ENCODE measurements around the gene KIAA0232.
A peak's percentile ranks its signal among the peaks of the same experiment; 100 is the strongest.

The KIAA0232 gene

DNA sequence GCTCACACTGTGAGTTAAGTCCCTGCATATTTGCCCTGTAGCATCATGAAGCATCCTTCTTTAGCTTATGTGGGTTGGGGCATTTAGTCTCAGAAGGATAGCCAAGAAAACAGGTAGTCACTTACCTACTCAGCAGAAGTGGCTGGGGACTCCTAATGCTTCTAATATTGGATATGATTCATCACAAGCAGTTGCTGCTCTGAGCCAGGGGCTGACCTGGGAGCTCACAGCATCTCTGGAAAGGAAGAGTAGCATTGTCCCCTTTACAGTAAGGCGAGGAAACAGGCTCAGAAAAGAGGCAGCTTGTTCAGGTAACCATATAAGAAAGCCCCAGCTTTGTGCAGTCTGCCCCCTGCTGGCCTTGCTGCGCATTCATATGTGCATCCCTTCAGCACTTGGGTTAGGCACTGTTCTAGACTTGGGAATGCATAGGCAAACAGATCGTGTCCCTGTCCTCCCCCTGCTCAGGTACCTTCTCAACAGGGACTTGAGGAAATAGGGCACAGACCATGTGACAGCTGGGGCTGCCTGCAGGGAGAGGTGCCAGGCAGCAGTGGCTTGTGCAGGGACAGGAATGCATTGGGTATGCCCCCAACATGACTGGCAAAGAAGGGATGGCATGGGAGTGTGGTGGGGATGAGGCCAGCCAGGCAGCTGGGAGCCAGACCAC is 91.4 kb downstream of the KIAA0232 start:
- H3K9me3 Mint-ChIP-seq: no peaks in the 10 kb centered on the region
- H3K27ac Mint-ChIP-seq: no peak overlapping the region
- H3K4me3 Mint-ChIP-seq: no peak overlapping the region

DNA sequence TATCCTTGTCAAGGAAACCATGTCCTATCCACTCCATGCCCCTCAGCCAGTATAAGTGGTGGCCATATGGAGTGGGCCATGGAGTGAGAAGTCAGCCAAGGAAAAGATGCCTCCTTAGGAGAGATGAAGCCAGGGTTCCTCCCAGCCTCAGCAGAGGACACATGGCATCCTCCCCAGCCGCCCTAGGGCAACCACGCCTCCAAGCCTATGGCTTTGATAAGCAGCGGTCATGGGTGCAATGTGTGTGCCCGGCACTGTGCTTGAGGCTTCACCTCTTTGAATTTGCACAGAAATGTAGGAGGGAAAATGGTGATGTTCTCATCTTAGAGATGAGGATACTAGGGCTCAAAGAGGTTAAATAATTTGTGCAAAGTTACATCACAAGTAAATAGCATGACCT is 92.5 kb downstream of the KIAA0232 start:
- Mint-ChIP-seq H3K4me3 (no peak overlapping the region), H3K9me3 (no peaks in the 10 kb centered on the region), H3K27ac (peak overlapping the region; percentile 17), H3K36me3 (ENCODE audit: low read depth) (peaks cover 81% of the 10 kb centered on the region), H3K27me3 (no peaks in the 10 kb centered on the region), H3K4me1 (ENCODE audit: low read depth) (peaks cover 50% of the 10 kb centered on the region)
- intact Hi-C loops (cut with micrococcal nuclease): loop anchor here (1.0 to 5.0 kb wide), 2 partner anchors 93 to 155 kb away; partner anchors contain the start of gene KIAA0232

More for the DNA sequence above, 91.4 kb downstream of the KIAA0232 start:
- intact Hi-C loops (cut with micrococcal nuclease): loop anchor here (5.0 kb wide), 1 partner anchor 92 kb away; the partner anchor contains the start of gene KIAA0232
- Mint-ChIP-seq H3K27me3 (no peaks in the 10 kb centered on the region), H3K36me3 (ENCODE audit: low read depth) (peaks cover 73% of the 10 kb centered on the region), H3K4me1 (ENCODE audit: low read depth) (peaks cover 59% of the 10 kb centered on the region)

DNA sequence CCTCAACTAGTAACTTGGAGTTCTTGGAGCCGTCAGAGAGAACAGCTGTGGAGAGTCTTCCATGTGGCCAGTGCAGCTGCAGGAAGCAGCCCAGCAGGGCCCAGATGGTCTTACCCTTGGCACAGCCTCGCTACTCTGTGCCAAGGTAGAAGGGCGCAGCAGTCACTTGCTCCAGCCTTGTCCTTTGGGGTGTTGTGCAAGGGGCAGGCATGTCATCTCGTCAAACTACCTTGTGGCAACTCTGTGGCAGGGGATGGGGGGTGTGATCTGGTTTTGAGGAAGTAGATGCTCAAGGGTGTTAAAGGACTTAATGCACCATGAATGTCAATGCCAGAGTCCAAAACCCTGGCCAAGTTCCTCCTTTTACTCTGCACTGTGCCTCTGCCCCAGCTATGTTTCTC is 92.9 kb downstream of the KIAA0232 start:
- no peak overlapping the region for H3K4me3 Mint-ChIP-seq
- intact Hi-C loops (cut with micrococcal nuclease): loop anchor here (1.0 kb wide), 1 partner anchor 155 kb away; no protein-coding TSS in a partner anchor

DNA sequence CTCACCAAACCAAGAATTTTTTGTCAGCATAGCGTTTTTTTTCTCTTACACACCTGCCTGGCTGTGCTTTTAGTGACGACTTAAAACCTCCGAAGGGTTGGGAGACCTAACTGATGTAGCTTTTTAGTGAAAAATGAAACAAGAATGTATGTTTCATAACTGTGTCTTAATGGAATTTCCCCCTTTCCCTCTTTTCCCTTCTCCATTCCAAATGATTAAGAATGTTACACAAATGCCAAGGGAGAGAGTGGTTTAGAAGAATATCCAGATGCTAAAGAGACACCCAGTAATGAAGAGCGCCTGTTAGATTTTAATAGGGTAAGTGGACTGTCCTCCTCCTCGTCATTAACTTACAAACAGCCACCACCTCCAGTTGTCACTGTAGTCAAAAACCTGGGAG is 93.9 kb downstream of the KIAA0232 start:
- intact Hi-C loops (cut with micrococcal nuclease): no loop called here
- H3K4me1 Mint-ChIP-seq (ENCODE audit: low read depth): peaks cover 38% of the 10 kb centered on the region
- H3K4me3 Mint-ChIP-seq: no peak overlapping the region
- H3K9me3 Mint-ChIP-seq: no peaks in the 10 kb centered on the region
- peaks cover 90% of the 10 kb centered on the region for H3K36me3 Mint-ChIP-seq (ENCODE audit: low read depth)
- H3K27ac Mint-ChIP-seq: peak overlapping the region; percentile 49
- H3K27me3 Mint-ChIP-seq: no peaks in the 10 kb centered on the region

More for the DNA sequence above, 92.9 kb downstream of the KIAA0232 start:
- no peaks in the 10 kb centered on the region for H3K9me3 Mint-ChIP-seq
- H3K4me1 Mint-ChIP-seq (ENCODE audit: low read depth): peaks cover 45% of the 10 kb centered on the region
- peak overlapping the region; percentile 17 for H3K27ac Mint-ChIP-seq
- H3K27me3 Mint-ChIP-seq: no peaks in the 10 kb centered on the region
- H3K36me3 Mint-ChIP-seq (ENCODE audit: low read depth): peaks cover 86% of the 10 kb centered on the region

DNA sequence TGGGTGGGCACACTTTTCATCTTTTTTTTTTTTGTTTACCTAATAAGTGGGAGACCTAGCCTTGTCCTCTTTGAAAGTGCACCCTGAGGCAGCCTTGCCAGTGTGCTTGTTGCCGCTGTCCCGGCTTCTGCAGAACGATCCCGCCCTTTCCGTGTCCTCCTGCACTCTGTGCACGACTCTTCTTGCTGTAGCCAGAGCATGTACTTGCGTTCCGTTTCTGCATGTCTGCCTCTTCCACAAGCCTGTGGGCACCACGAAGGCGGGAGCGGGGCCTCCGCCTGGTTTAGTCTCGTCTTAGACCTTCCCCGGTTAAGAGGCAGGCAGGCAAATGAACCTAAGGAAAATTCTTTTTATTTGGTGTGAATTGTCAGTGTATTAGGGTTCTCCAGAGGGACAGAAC is 94.5 kb downstream of the KIAA0232 start:
- H3K4me1 Mint-ChIP-seq (ENCODE audit: low read depth): peaks cover 38% of the 10 kb centered on the region
- intact Hi-C loops (cut with micrococcal nuclease): no loop called here
- no peak overlapping the region for H3K4me3 Mint-ChIP-seq
- H3K27me3 Mint-ChIP-seq: no peaks in the 10 kb centered on the region
- peaks cover 90% of the 10 kb centered on the region for H3K36me3 Mint-ChIP-seq (ENCODE audit: low read depth)
- H3K27ac Mint-ChIP-seq: peak overlapping the region; percentile 49
- H3K9me3 Mint-ChIP-seq: no peaks in the 10 kb centered on the region

DNA sequence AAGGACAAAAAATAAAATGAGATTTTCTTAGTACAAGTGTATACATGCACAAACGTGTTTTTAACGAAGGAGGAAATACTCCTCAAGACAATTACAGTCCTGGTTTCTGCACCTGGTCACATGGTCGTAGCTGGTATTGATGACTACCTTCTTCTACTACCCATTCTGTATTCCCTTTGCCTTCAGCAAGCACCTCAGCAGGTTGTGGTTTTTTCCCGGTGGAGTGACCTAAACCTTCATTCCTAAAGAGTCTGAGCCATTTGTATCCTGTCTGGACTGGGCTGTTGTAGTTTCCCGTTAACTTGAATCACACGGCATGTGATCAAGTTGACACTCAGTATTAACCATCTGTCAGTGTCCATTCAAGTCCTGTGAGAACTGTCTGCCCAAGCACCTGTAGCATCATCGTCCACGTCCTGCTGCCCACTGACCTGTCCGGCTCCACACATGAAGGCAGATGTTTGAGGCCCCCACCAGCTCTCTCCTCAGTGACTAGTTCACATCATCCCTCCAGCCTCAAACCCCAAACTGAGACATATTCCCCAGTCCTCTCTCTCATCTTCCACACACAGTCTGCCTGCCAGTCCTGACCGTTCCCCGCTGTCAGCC is 96.0 kb downstream of the KIAA0232 start:
- Mint-ChIP-seq H3K9me3 (no peaks in the 10 kb centered on the region), H3K36me3 (ENCODE audit: low read depth) (peaks cover 90% of the 10 kb centered on the region), H3K27me3 (no peaks in the 10 kb centered on the region), H3K4me3 (no peak overlapping the region), H3K4me1 (ENCODE audit: low read depth) (peaks cover 33% of the 10 kb centered on the region), H3K27ac (no peak overlapping the region)
- intact Hi-C loops (cut with micrococcal nuclease): no loop called here

DNA sequence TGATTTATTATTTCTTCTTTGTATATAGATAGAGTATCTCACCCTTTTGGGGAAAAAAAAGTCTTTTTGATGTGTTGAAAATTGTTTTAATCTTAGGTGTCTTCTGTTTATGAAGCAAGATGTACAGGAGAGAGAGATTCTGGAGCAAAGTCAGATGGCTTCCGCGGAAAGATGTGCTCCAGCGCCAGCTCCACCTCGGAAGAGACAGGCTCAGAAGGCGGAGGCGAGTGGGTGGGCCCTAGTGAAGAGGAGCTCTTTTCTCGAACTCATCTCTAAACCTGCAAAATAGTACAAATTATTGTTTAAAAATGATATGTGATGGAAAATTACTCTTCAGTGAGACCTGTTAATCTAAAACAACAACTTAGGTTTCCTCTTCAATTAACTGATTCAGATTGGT is 98.2 kb downstream of the KIAA0232 start:
- Mint-ChIP-seq H3K4me1 (ENCODE audit: low read depth) (peaks cover 23% of the 10 kb centered on the region), H3K4me3 (no peak overlapping the region), H3K27me3 (no peaks in the 10 kb centered on the region), H3K9me3 (no peaks in the 10 kb centered on the region), H3K36me3 (ENCODE audit: low read depth) (peaks cover 77% of the 10 kb centered on the region), H3K27ac (no peak overlapping the region)
- intact Hi-C loops (cut with micrococcal nuclease): no loop called here

DNA sequence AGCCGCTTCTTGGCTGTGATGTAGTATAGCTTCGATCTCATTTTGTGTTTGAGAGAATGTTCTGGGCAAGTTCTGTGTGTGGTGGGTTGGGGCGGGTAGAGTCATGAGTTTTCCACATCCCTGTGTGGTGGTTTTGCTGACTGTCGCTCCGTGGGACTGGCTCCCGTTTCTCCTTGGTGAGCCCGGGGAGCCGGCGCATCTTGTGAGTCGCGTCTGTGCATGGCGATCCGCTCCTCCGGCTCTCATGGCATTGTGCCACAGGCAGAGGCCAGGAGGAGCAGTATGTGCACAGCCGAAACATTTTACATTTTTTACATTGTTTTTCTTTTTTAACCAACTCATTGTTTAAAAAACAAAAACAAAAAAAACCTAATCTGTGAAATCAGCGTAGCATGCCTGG is 99.4 kb downstream of the KIAA0232 start:
- H3K27ac Mint-ChIP-seq: no peak overlapping the region
- H3K36me3 Mint-ChIP-seq (ENCODE audit: low read depth): peaks cover 65% of the 10 kb centered on the region

DNA sequence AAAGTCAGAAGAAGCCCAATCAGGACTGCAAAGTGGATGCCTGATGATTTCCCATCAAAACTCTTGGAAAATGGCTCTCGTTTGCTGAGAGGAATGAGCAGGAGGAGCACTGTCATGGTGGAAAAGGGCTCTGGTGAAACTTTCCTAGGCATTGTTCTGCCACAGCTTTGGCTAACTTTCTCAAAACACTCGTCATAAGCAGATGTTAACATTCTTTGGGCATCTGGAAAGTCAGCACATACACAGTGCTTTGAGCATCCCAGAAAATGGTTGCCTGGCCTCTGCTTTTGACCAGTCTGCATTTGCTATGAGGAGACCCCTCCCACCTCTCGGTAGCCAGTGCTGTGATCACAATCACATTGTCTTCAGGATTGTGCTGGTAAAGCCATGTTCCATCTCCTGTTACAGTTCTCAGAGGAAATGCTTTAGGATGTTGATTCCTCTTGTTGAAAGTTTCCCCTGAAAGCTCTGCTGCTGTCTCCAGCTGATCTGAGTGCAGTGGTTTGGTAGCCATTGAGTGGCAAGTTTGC is 101.9 kb downstream of the KIAA0232 start:
- Mint-ChIP-seq H3K4me3 (no peak overlapping the region), H3K36me3 (ENCODE audit: low read depth) (peaks cover 41% of the 10 kb centered on the region), H3K9me3 (no peaks in the 10 kb centered on the region), H3K4me1 (ENCODE audit: low read depth) (peaks cover 44% of the 10 kb centered on the region), H3K27ac (no peak overlapping the region), H3K27me3 (peaks cover 1% of the 10 kb centered on the region)
- intact Hi-C loops (cut with micrococcal nuclease): no loop called here

More for the DNA sequence above, 99.4 kb downstream of the KIAA0232 start:
- H3K4me1 Mint-ChIP-seq (ENCODE audit: low read depth): peaks cover 23% of the 10 kb centered on the region
- no peak overlapping the region for H3K4me3 Mint-ChIP-seq
- H3K9me3 Mint-ChIP-seq: no peaks in the 10 kb centered on the region
- intact Hi-C loops (cut with micrococcal nuclease): no loop called here
- H3K27me3 Mint-ChIP-seq: no peaks in the 10 kb centered on the region

DNA sequence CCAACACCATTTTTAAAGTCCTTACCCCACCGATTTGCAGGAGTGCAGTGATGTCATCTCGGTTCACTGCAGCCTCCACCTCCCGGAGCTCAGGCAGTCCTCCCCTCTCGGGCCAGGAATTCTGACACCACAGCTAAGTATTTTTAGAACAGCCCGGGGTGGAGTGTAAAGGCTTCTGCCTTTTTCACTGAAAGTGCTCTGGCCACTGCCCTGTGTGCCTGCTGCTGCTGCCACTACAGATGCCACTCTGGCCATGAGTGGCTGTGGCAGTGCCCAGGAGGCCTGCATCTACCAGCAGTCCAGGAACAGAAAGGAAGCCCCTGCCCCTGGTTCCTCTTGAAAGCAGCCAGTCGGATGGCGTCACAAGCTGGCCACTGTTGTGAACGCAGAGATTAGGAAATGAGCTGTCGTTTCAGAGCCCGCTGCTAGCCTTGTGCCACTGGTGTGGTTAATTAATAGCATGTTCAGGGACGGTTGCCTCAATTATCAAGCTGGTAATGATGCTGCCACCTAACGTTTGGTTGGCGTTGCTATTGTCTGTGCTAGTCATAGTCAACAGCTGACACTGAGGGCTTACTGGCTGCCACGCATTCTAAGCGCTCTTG is 103.5 kb downstream of the KIAA0232 start:
- intact Hi-C loops (cut with micrococcal nuclease): loop anchor here (5.0 kb wide), 1 partner anchor 169 kb away; the partner anchor contains the start of gene BLOC1S4
- H3K27ac Mint-ChIP-seq: peak overlapping the region; percentile 74
- H3K36me3 Mint-ChIP-seq (ENCODE audit: low read depth): peaks cover 37% of the 10 kb centered on the region
- H3K4me1 Mint-ChIP-seq (ENCODE audit: low read depth): peaks cover 52% of the 10 kb centered on the region
- peaks cover 8% of the 10 kb centered on the region for H3K9me3 Mint-ChIP-seq
- no peak overlapping the region for H3K4me3 Mint-ChIP-seq
- peaks cover 1% of the 10 kb centered on the region for H3K27me3 Mint-ChIP-seq

DNA sequence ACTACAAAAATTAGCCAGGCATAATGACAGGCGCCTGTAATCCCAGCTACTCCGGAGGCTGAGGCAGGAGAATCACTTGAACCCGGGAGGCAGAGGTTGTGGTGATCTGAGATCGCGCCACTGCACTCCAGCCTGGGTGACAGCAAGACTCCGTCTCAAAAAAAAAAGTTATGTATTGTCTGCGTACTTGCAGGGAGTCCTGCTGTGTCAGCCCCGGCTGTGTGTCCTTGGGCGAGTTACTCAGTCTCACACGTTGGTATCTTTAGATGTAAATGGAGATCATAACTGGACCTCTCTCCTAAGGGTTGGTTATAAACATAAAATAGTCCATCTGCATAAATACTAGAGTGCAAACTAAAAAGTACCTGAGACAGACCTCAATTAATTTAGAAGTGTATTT is 104.4 kb downstream of the KIAA0232 start:
- H3K27ac Mint-ChIP-seq: peak overlapping the region; percentile 74
- peaks cover 1% of the 10 kb centered on the region for H3K27me3 Mint-ChIP-seq
- H3K36me3 Mint-ChIP-seq (ENCODE audit: low read depth): peaks cover 29% of the 10 kb centered on the region
- peaks cover 8% of the 10 kb centered on the region for H3K9me3 Mint-ChIP-seq
- intact Hi-C loops (cut with micrococcal nuclease): loop anchor here (5.0 kb wide), 1 partner anchor 170 kb away; the partner anchor contains the start of gene BLOC1S4
- H3K4me1 Mint-ChIP-seq (ENCODE audit: low read depth): peaks cover 60% of the 10 kb centered on the region
- H3K4me3 Mint-ChIP-seq: no peak overlapping the region

DNA sequence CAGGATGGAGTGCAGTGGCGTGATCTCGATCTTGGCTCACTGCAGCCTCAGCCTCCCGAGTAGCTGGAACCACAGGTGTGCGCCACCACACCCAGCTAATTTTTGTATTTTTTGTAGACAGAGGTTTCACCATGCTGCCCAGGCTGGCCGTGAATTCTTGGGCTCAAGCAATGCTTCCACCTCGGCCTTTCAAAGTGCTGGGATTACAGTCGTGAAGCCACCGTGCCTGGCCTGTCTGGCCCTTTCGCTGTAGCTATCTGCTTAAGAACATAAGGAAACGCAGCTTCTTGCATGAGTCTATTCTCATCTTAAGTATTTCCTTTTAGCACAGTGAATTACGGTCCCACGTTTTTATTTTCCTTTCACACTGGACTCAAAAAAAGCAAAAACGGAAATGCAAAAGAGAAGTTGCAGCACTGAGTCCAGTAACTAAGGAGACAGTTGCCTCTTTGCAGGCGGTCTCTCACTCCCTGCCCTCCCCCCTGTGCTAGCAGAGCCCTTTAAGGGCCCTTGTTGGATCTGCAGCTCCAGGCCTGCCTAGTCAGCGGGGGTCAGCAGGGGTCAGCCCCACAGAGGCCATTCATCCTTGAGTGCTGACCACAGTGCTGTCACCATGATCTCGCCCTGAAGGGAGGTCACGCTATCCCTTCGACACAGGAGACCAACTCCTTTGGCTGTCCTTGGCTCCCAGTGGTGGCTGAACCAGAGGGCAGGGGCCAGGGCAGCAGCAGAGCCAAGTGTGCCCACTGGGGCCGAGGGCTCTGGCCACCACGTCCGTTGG is 105.3 kb downstream of the KIAA0232 start:
- Mint-ChIP-seq H3K4me1 (ENCODE audit: low read depth) (peaks cover 69% of the 10 kb centered on the region), H3K9me3 (peaks cover 8% of the 10 kb centered on the region), H3K36me3 (ENCODE audit: low read depth) (peaks cover 20% of the 10 kb centered on the region), H3K27me3 (peaks cover 1% of the 10 kb centered on the region), H3K4me3 (peak overlapping the region; percentile 65), H3K27ac (peak overlapping the region; percentile 74)
- intact Hi-C loops (cut with micrococcal nuclease): loop anchor here (5.0 kb wide), 1 partner anchor 170 kb away; the partner anchor contains the start of gene BLOC1S4

DNA sequence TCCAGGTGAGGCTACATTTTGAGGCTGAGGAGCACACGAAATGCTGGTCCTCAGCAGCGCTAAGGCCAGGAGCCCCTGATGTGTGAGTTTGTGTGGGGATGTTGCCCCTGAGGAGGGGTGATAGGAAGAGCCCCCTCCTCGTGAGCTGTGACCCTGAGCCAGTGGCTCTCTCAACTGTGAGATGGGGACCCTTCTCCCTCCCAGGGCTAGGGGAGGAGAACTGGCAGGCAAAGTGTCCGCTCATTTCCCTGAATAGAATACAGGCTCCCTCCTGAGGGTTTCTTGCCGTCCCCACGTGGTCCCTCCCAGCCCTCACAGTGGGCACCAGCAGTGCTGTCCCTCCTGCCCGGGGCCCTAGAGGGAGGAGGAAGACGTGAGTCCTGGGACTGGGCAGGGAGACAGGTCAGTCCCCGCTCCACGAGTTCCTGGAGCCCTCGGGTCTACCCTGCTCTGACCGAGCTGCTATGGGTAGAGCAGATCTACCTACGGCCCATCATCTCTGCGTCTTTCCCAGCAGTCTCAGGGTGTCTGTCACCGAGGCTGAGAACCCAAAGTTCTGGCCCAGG is 106.1 kb downstream of the KIAA0232 start:
- Mint-ChIP-seq H3K4me3 (no peak overlapping the region), H3K27me3 (peaks cover 1% of the 10 kb centered on the region), H3K27ac (peak overlapping the region; percentile 74), H3K9me3 (peaks cover 8% of the 10 kb centered on the region), H3K36me3 (ENCODE audit: low read depth) (peaks cover 12% of the 10 kb centered on the region), H3K4me1 (ENCODE audit: low read depth) (peaks cover 76% of the 10 kb centered on the region)
- intact Hi-C loops (cut with micrococcal nuclease): loop anchor here (5.0 kb wide), 1 partner anchor 171 kb away; the partner anchor contains the start of gene BLOC1S4

Data from dendritic cell treated with granulocyte-macrophage colony-stimulating factor and Interleukin-4, amounts not matched to agents 40 ng/mL and 50 ng/mL, for 4 days (primary cell).